HepG2 (cell line): Measurements from ENCODE around the gene BST2. TPM values are rescaled to one million over a fixed set of nuclear protein-coding genes. Genes with fewer than 3 reads are reported as not detected.
A peak's percentile ranks its signal among the peaks of the same experiment; 100 is the strongest.

ENCODE experiments used
- ATAC-seq: fragments of 200-7000 bp; cut with Tn5 transposase; 3 replicates; pipeline ENCODE4 v1.9.1; 2020; ENCODE audit warnings: mild to moderate bottlenecking, moderate library complexity
- BruUV-seq: library from RNA; stranded (reverse); fragments of 400-500 nt; replicated peaks from 2 replicates; lab custom pipeline; 2021; lab: Mats Ljungman, UMichigan
- CTCF ChIA-PET: fragments of 300-600 bp; formaldehyde crosslinking; extraction: SDS; loops from one replicate; lab custom pipeline; 2021; ENCODE audit warnings: low total read pairs, inconsistent platforms, low intra/inter-chr PET ratio; lab: Yijun Ruan, JAX
- POLR2A ChIA-PET: fragments of 350-600 bp; sonication (Branson Sonifier 250); formaldehyde crosslinking; loops from one replicate; lab custom pipeline; 2020; ENCODE audit warnings: antibody characterized with exemption, inconsistent platforms; lab: Yijun Ruan, JAX
- DNase-seq: peaks from one replicate; pipeline ENCODE4 v3.0.0-alpha.2; 2015; ENCODE audit warnings: low spot score
- FAIRE-seq: peaks from 3 replicates; lab custom pipeline; 2011; peaks lifted over from hg19 to GRCh38; lab: Jason Lieb, UNC
- H2AFZ ChIP-seq: one replicate; pipeline ENCODE4 v1.6.1; 2011; ENCODE audit warnings: low read length, inconsistent platforms
- H3K27ac ChIP-seq: fragments of 300-600 bp; 3 replicates; pipeline ENCODE4 v1.8.0; 2011; ENCODE audit warnings: mixed run types, mild to moderate bottlenecking, mixed read lengths, low read length, inconsistent platforms; ENCODE audit not compliant: insufficient read depth; ENCODE audit errors: extremely low read length
- H3K27me3 ChIP-seq, 2 experiments: fragments of 200-600 bp in 1 of 2; 2 replicates in 1 of 2; 3 replicates in 1 of 2; pipeline versions ENCODE4 v1.6.0 to v1.8.0; 2011; ENCODE audit warnings: low read length in 2 of 2, mild to moderate bottlenecking in 2 of 2, moderate library complexity in 2 of 2, inconsistent platforms in 1 of 2; ENCODE audit not compliant: insufficient read depth in 2 of 2, control insufficient read depth in 1 of 2
- H3K36me3 ChIP-seq, 2 experiments: fragments of 200-600 bp in 1 of 2; replicated peaks in 1 of 2; 2 replicates in 1 of 2; 3 replicates in 1 of 2; pipeline versions ENCODE4 v1.5.1 to v1.8.0; 2011; ENCODE audit warnings: low read length in 2 of 2, inconsistent platforms in 1 of 2; ENCODE audit not compliant: insufficient read depth in 2 of 2, control insufficient read depth in 1 of 2
- H3K4me1 ChIP-seq: 2 replicates; pipeline ENCODE4 v1.5.1; 2012; ENCODE audit warnings: low read length, inconsistent platforms; ENCODE audit not compliant: insufficient read depth
- H3K4me2 ChIP-seq: 2 replicates; pipeline ENCODE4 v1.6.0; 2011; ENCODE audit warnings: low read depth, low read length, inconsistent platforms
- H3K4me3 ChIP-seq, 3 experiments: fragments of 200-600 bp in 1 of 3; sonication (generic), shearing (Covaris generic) in 1 of 3; replicated peaks in 1 of 3; 2 replicates each; pipeline ENCODE4 v1.5.1; 2011 to 2016; ENCODE audit warnings: low read length in 3 of 3, inconsistent platforms in 2 of 3, low read depth in 2 of 3, mild to moderate bottlenecking in 2 of 3, control low read depth in 1 of 3, mixed read lengths in 1 of 3; ENCODE audit not compliant: insufficient read depth in 1 of 3
- H3K79me2 ChIP-seq: one replicate; pipeline ENCODE4 v1.6.1; 2011; ENCODE audit warnings: low read length, inconsistent platforms; ENCODE audit not compliant: insufficient read depth
- H3K9ac ChIP-seq: 2 replicates; pipeline ENCODE4 v1.6.0; 2011; ENCODE audit warnings: mild to moderate bottlenecking, low read depth, low read length, inconsistent platforms; ENCODE audit not compliant: insufficient read depth
- H3K9me3 ChIP-seq: 2 replicates; pipeline ENCODE4 v1.5.1; 2012; ENCODE audit warnings: mild to moderate bottlenecking, low read length
- H4K20me1 ChIP-seq: 2 replicates; pipeline ENCODE4 v1.6.0; 2011; ENCODE audit warnings: inconsistent platforms, mild to moderate bottlenecking, low read length, moderate library complexity; ENCODE audit not compliant: insufficient read depth
- CC2D1A ChIP-seq: sonication (generic); formaldehyde crosslinking; IDR thresholded peaks from 2 replicates; pipeline ENCODE4 v1.8.1; 2023; ENCODE audit warnings: mild to moderate bottlenecking, missing genetic modification reagents
- TCF12 ChIP-seq, 2 experiments: fragments of 450-650 bp in 1 of 2; sonication (generic) in 1 of 2; formaldehyde crosslinking in 1 of 2; IDR thresholded peaks; 2 replicates each; pipeline versions ENCODE4 v1.6.1 to v1.8.0; 2017 to 2022; ENCODE audit warnings: antibody characterized with exemption in 1 of 2, mild to moderate bottlenecking in 1 of 2, missing genetic modification reagents in 1 of 2, moderate library complexity in 1 of 2
- ZFX ChIP-seq: sonication (generic); formaldehyde crosslinking; IDR thresholded peaks from 2 replicates; pipeline ENCODE4 v1.4.0; 2020; ENCODE audit warnings: mild to moderate bottlenecking, low read depth, missing genetic modification reagents, moderate library complexity
- ZNF468 ChIP-seq: sonication (generic); formaldehyde crosslinking; IDR thresholded peaks from 2 replicates; pipeline ENCODE4 v1.8.0; 2022; ENCODE audit warnings: mild to moderate bottlenecking, moderate library complexity, missing genetic modification reagents
- WGBS: methylation state at CpG from one replicate; pipeline ENCODE4 v1.1.6; 2017; ENCODE audit warnings: low lambda C conversion rate; 5-methylcytosine and 5-hydroxymethylcytosine counted together
- in situ Hi-C: cut with HindIII; loops from 2 replicates; pipeline ENCODE4 v1.10.0; 2017; ENCODE audit warnings: low pct_unique_long_range_greater_than_20kb; ENCODE audit not compliant: extremely low pct_ligation_motif_present
- intact Hi-C: fragments of 100-400 bp; cut with micrococcal nuclease; formaldehyde crosslinking; loops from one replicate; pipeline ENCODE4 v1.10.0; 2022; ENCODE audit not compliant: unreplicated experiment
- polyA plus RNA-seq, 8 experiments: library from polyadenylated mRNA; depleted of rRNA in 3 of 8; stranded (reverse) in 7 of 8; unstranded in 1 of 8; fragments of >200 nt; fragmentation: Illumina TruSeq in 4 of 8; extraction: Trizol in 4 of 8; gene quantifications; 2 replicates each; pipeline versions ENCODE4 v1.2.1 to v1.2.3, GENCODE V29; 2011 to 2016; ENCODE audit warnings: low read depth in 4 of 8, missing spikeins in 1 of 8, mixed read lengths in 1 of 8; ENCODE audit not compliant: insufficient read depth in 1 of 8
- total RNA-seq, 5 experiments: library from RNA; depleted of rRNA; stranded (reverse); fragments of >200 nt; fragmentation: Illumina TruSeq; extraction: Trizol; gene quantifications; 2 replicates each; pipeline ENCODE4 v1.2.3, GENCODE V29; 2016; ENCODE audit warnings: low read depth in 1 of 5
- TF ChIP-seq, protein P1 (sequence below): sonication (generic); formaldehyde crosslinking; IDR thresholded peaks from 2 replicates; pipeline ENCODE4 v1.4.0; 2020; ENCODE audit warnings: missing genetic modification reagents, borderline replicate concordance
- TF ChIP-seq, protein P2 (sequence below): sonication (generic); formaldehyde crosslinking; IDR thresholded peaks from 2 replicates; pipeline ENCODE4 v1.5.1; 2020; ENCODE audit warnings: mild to moderate bottlenecking, missing genetic modification reagents, moderate library complexity
- TF ChIP-seq, protein P3 (sequence below): fragments of 450-650 bp; IDR thresholded peaks from 2 replicates; pipeline ENCODE4 v1.6.1; 2016

Gene BST2
- total and polyA plus RNA-seq, 2 of the 13 experiments (the other 11 are each of a cell fraction or from before 2014, with no cell fraction given): 58.8 to 93.8 TPM

DNA sequence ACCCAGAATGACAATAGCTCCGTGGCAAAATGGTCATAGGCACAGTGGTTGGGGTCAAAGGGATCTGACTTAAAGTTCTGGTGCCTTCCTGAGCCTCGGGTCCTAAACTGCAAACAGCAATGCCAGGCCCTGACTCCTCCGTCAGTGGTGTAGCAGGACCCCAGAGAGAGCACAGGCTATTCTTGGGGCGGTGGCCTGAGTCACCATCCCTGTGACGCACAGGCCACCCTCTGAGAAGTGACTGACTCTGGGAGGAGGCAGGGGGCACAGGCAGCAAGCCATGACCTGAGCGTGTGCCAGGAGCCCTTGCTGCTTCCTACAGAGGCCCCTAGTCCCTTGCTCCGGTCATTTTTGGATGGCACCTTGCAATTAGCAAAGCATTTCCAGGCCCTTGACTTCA, 47.0 kb downstream of the BST2 start (continued):
- TF ChIP-seq, protein P1, sequence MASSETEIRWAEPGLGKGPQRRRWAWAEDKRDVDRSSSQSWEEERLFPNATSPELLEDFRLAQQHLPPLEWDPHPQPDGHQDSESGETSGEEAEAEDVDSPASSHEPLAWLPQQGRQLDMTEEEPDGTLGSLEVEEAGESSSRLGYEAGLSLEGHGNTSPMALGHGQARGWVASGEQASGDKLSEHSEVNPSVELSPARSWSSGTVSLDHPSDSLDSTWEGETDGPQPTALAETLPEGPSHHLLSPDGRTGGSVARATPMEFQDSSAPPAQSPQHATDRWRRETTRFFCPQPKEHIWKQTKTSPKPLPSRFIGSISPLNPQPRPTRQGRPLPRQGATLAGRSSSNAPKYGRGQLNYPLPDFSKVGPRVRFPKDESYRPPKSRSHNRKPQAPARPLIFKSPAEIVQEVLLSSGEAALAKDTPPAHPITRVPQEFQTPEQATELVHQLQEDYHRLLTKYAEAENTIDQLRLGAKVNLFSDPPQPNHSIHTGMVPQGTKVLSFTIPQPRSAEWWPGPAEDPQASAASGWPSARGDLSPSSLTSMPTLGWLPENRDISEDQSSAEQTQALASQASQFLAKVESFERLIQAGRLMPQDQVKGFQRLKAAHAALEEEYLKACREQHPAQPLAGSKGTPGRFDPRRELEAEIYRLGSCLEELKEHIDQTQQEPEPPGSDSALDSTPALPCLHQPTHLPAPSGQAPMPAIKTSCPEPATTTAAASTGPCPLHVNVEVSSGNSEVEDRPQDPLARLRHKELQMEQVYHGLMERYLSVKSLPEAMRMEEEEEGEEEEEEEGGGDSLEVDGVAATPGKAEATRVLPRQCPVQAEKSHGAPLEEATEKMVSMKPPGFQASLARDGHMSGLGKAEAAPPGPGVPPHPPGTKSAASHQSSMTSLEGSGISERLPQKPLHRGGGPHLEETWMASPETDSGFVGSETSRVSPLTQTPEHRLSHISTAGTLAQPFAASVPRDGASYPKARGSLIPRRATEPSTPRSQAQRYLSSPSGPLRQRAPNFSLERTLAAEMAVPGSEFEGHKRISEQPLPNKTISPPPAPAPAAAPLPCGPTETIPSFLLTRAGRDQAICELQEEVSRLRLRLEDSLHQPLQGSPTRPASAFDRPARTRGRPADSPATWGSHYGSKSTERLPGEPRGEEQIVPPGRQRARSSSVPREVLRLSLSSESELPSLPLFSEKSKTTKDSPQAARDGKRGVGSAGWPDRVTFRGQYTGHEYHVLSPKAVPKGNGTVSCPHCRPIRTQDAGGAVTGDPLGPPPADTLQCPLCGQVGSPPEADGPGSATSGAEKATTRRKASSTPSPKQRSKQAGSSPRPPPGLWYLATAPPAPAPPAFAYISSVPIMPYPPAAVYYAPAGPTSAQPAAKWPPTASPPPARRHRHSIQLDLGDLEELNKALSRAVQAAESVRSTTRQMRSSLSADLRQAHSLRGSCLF (CRISPR knock-in tag): no peak
- TF ChIP-seq TCF12 (IDR thresholded peaks at IDR 0.05): no peak
- TF ChIP-seq TCF12 (CRISPR knock-in tag; IDR thresholded peaks at IDR 0.05): no peak
- no peak for TF ChIP-seq ZNF468 (CRISPR knock-in tag)

DNA sequence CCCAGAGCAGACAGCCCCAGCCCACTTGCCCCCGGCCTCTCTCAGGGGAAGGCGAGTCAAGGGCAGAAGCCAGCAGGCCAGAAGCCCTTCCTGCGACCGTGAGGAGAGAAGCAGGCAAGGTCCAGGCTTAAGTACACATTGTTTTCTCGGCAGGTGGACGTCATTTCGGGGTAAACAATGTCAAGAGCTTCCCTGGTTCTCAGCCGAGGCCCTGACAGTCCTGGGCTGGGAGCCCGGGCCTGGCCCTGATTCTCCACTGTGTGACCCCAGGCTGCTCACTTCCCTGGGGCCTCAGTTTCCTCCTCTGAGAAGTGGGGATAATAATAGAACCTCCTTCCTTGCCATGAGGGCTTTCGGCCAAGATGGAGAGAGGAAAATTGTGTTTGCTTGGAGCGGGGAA, 47.7 kb downstream of the BST2 start:
- H3K27ac ChIP-seq: no peak overlapping the region
- H3K4me2 ChIP-seq: peak overlapping the region; percentile 53; the same call in 1 of the 2 replicates
- H3K27me3 ChIP-seq: peaks cover 3 to 13% of the 10 kb centered on the region in 2 experiments; a peak in 3 of 5 replicates
- ATAC-seq: 0 out of 3 replicates have a peak, but pooled peaks have one; percentile 32
- no peak for FAIRE-seq
- in situ Hi-C loops (no loop called here), intact Hi-C loops (no loop called here)
- H3K4me1 ChIP-seq: peaks cover 24% of the 10 kb centered on the region
- no peaks in the 10 kb centered on the region for H4K20me1 ChIP-seq
- no peaks in the 10 kb centered on the region for H3K79me2 ChIP-seq
- ChIA-PET POLR2A (no interaction called here), CTCF (no interaction called here)
- no peak overlapping the region for H2AFZ ChIP-seq
- WGBS: 5% methylated on average over 11 of the region's 11 CpGs
- no TSS peak for BruUV-seq
- peak overlapping the region in 1 of 3 experiments; percentile 30; a peak in 1 of 6 replicates for H3K4me3 ChIP-seq
- H3K9ac ChIP-seq: no peak overlapping the region
- no peak for DNase-seq
- no peaks in the 10 kb centered on the region for H3K9me3 ChIP-seq
- no peaks in the 10 kb centered on the region for H3K36me3 ChIP-seq
- TF ChIP-seq, protein P2, sequence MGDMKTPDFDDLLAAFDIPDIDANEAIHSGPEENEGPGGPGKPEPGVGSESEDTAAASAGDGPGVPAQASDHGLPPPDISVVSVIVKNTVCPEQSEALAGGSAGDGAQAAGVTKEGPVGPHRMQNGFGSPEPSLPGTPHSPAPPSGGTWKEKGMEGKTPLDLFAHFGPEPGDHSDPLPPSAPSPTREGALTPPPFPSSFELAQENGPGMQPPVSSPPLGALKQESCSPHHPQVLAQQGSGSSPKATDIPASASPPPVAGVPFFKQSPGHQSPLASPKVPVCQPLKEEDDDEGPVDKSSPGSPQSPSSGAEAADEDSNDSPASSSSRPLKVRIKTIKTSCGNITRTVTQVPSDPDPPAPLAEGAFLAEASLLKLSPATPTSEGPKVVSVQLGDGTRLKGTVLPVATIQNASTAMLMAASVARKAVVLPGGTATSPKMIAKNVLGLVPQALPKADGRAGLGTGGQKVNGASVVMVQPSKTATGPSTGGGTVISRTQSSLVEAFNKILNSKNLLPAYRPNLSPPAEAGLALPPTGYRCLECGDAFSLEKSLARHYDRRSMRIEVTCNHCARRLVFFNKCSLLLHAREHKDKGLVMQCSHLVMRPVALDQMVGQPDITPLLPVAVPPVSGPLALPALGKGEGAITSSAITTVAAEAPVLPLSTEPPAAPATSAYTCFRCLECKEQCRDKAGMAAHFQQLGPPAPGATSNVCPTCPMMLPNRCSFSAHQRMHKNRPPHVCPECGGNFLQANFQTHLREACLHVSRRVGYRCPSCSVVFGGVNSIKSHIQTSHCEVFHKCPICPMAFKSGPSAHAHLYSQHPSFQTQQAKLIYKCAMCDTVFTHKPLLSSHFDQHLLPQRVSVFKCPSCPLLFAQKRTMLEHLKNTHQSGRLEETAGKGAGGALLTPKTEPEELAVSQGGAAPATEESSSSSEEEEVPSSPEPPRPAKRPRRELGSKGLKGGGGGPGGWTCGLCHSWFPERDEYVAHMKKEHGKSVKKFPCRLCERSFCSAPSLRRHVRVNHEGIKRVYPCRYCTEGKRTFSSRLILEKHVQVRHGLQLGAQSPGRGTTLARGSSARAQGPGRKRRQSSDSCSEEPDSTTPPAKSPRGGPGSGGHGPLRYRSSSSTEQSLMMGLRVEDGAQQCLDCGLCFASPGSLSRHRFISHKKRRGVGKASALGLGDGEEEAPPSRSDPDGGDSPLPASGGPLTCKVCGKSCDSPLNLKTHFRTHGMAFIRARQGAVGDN: peak; percentile 23
- TF ChIP-seq, protein P3, sequence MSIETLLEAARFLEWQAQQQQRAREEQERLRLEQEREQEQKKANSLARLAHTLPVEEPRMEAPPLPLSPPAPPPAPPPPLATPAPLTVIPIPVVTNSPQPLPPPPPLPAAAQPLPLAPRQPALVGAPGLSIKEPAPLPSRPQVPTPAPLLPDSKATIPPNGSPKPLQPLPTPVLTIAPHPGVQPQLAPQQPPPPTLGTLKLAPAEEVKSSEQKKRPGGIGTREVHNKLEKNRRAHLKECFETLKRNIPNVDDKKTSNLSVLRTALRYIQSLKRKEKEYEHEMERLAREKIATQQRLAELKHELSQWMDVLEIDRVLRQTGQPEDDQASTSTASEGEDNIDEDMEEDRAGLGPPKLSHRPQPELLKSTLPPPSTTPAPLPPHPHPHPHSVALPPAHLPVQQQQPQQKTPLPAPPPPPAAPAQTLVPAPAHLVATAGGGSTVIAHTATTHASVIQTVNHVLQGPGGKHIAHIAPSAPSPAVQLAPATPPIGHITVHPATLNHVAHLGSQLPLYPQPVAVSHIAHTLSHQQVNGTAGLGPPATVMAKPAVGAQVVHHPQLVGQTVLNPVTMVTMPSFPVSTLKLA: no peak
- TF ChIP-seq ZFX: 0 out of 2 replicates have a peak, but pooled peaks have one; percentile 17
- TF ChIP-seq CC2D1A (CRISPR knock-in tag): no peak
